PC-9 (cell line): Measurements from ENCODE around the gene IGFBP5.

Experiments used
- CTCF ChIP-seq: fragments of 200-600 bp; sonication (generic); conservative IDR thresholded peaks from 2 replicates; pipeline ENCODE4 v1.6.1; 2017; ENCODE audit warnings: mixed run types, antibody characterized with exemption, mild to moderate bottlenecking, moderate library complexity
- EZH2 ChIP-seq: fragments of 200-600 bp; sonication (generic); IDR thresholded peaks from 2 replicates; pipeline ENCODE4 v1.8.0; 2017; ENCODE audit warnings: antibody characterized with exemption, low read depth

GRCh38 chr2:216737676-216738075 lies 42.3 kb upstream of the IGFBP5 start:
- no peak for TF ChIP-seq CTCF
- no peak for TF ChIP-seq EZH2
